Caco-2 (cell line): ENCODE measurements around the gene SSH2. TPM values are rescaled to one million over a fixed set of nuclear protein-coding genes. Genes with fewer than 3 reads are reported as not detected.

ENCODE experiments used
- BruUV-seq: library from RNA; stranded (reverse); fragments of 400-500 nt; replicated peaks from 2 replicates; lab custom pipeline; 2021; lab: Mats Ljungman, UMichigan
- CTCF ChIA-PET: fragments of 300-600 bp; sonication (Branson Sonifier 250); formaldehyde crosslinking; loops from one replicate; lab custom pipeline; 2022; ENCODE audit warnings: antibody characterized with exemption; lab: Charles Lee
- POLR2A ChIA-PET: fragments of 300-600 bp; sonication (Branson Sonifier 250); formaldehyde crosslinking; loops from one replicate; lab custom pipeline; 2022; ENCODE audit warnings: antibody characterized with exemption; lab: Charles Lee
- DNase-seq, 2 experiments: peaks; one replicate each; pipeline versions ENCODE4 v3.0.0 to v3.0.0-alpha.2; 2020 to 2022
- H3K27me3 ChIP-seq: replicated peaks from 2 replicates; pipeline ENCODE4 v1.6.0; 2011; ENCODE audit warnings: low read length; ENCODE audit not compliant: control insufficient read depth, insufficient read depth
- H3K36me3 ChIP-seq: 2 replicates; pipeline ENCODE4 v1.5.1; 2011; ENCODE audit warnings: low read length; ENCODE audit not compliant: control insufficient read depth, insufficient read depth
- H3K4me1 ChIP-seq: fragments of 250-450 bp; sonication (Bioruptor Pico); 2 replicates; pipeline ENCODE4 v1.5.1; 2020; ENCODE audit warnings: mild to moderate bottlenecking
- H3K4me3 ChIP-seq: 2 replicates; pipeline ENCODE4 v1.5.1; 2011; ENCODE audit warnings: low read depth, mild to moderate bottlenecking, control low read depth, low read length
- H3K9me3 ChIP-seq: fragments of 250-450 bp; sonication (Bioruptor Pico); 2 replicates; pipeline ENCODE4 v1.5.1; 2020; ENCODE audit warnings: mild to moderate bottlenecking, moderate library complexity
- H3K27ac Mint-ChIP-seq: one replicate; pipeline ENCODE4 v1.8.0; 2022; ENCODE audit warnings: mixed read lengths; ENCODE audit not compliant: unreplicated experiment
- H3K27me3 Mint-ChIP-seq: one replicate; pipeline ENCODE4 v1.8.0; 2022; ENCODE audit warnings: mixed read lengths; ENCODE audit not compliant: insufficient read depth, unreplicated experiment
- H3K36me3 Mint-ChIP-seq: one replicate; pipeline ENCODE4 v1.8.0; 2022; ENCODE audit warnings: mild to moderate bottlenecking, mixed read lengths; ENCODE audit not compliant: insufficient read depth, unreplicated experiment
- H3K4me1 Mint-ChIP-seq: one replicate; pipeline ENCODE4 v1.8.0; 2022; ENCODE audit warnings: low read depth, mixed read lengths; ENCODE audit not compliant: unreplicated experiment
- H3K4me3 Mint-ChIP-seq: one replicate; pipeline ENCODE4 v1.8.0; 2022; ENCODE audit warnings: mild to moderate bottlenecking, moderate library complexity, mixed read lengths; ENCODE audit not compliant: unreplicated experiment
- H3K9me3 Mint-ChIP-seq: one replicate; pipeline ENCODE4 v1.8.0; 2022; ENCODE audit warnings: mixed read lengths; ENCODE audit not compliant: unreplicated experiment
- intact Hi-C: fragments of 100-400 bp; cut with micrococcal nuclease; formaldehyde crosslinking; loops from one replicate; pipeline ENCODE4 v1.10.0; 2022; ENCODE audit not compliant: unreplicated experiment
- total RNA-seq: library from RNA; stranded (reverse); gene quantifications from 2 replicates; pipeline ENCODE4 v1.2.3, GENCODE V29; 2022
- TF ChIP-seq, protein P1 (sequence below), 2 experiments: fragments of 200-600 bp in 1 of 2; IDR thresholded peaks; 1 replicate in 1 of 2; 2 replicates in 1 of 2; pipeline versions ENCODE4 v1.5.1 to v1.8.0; 2011 to 2022; ENCODE audit warnings: antibody characterized with exemption in 1 of 2, control low read depth in 1 of 2, inconsistent platforms in 1 of 2, low read depth in 1 of 2, low read length in 1 of 2, mild to moderate bottlenecking in 1 of 2, moderate library complexity in 1 of 2; ENCODE audit not compliant: insufficient read depth in 1 of 2, severe bottlenecking in 1 of 2, unreplicated experiment in 1 of 2

The SSH2 gene
- total RNA-seq, 1 experiment from 2014 or later = 48.2 TPM

DNA sequence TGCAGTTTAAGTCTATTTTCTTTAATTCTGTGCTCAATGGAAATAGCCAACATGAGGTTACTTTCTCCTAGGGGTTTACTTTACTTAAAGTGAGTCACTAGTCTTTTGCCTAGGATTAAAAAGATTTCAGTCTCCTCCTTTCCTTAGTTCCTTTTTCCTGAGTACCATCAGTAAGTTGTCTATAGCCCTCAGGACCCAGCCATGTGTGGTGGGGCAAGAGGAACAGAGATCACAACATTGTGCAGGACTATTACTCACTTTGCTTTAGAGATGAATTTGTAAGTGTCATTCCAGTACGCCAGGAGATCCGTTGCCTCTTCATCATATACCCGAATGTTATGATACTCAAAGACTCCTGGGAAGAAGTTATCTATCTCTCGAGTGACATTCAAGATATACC is 279.6 kb downstream of the SSH2 start:
- H3K4me1 Mint-ChIP-seq = no peaks in the 10 kb centered on the region
- no peaks in the 10 kb centered on the region for H3K27me3 ChIP-seq
- no peaks in the 10 kb centered on the region for H3K9me3 ChIP-seq
- ChIA-PET CTCF (interaction anchor here (0.9 kb wide), 1 partner anchor 11 kb away, joined by 3 read pairs; no protein-coding TSS in a partner anchor), POLR2A (no interaction called here)
- H3K4me1 ChIP-seq = 0 out of 2 replicates have a peak, but pooled peaks cover 10% of the 10 kb centered on the region
- no peaks in the 10 kb centered on the region for H3K9me3 Mint-ChIP-seq
- TF ChIP-seq, protein P1, sequence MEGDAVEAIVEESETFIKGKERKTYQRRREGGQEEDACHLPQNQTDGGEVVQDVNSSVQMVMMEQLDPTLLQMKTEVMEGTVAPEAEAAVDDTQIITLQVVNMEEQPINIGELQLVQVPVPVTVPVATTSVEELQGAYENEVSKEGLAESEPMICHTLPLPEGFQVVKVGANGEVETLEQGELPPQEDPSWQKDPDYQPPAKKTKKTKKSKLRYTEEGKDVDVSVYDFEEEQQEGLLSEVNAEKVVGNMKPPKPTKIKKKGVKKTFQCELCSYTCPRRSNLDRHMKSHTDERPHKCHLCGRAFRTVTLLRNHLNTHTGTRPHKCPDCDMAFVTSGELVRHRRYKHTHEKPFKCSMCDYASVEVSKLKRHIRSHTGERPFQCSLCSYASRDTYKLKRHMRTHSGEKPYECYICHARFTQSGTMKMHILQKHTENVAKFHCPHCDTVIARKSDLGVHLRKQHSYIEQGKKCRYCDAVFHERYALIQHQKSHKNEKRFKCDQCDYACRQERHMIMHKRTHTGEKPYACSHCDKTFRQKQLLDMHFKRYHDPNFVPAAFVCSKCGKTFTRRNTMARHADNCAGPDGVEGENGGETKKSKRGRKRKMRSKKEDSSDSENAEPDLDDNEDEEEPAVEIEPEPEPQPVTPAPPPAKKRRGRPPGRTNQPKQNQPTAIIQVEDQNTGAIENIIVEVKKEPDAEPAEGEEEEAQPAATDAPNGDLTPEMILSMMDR (IDR thresholded peaks at IDR 0.05; ENCODE audit: insufficient read depth in 1 of 2, low read depth in 1 of 2, low read length in 1 of 2, severe bottlenecking in 1 of 2, unreplicated experiment in 1 of 2) = no peak
- intact Hi-C loops = no loop called here
- H3K27me3 Mint-ChIP-seq = no peaks in the 10 kb centered on the region
- peaks cover 13% of the 10 kb centered on the region for H3K36me3 Mint-ChIP-seq
- no peak overlapping the region for H3K4me3 Mint-ChIP-seq
- no peak for DNase-seq
- no peak overlapping the region for H3K4me3 ChIP-seq
- H3K27ac Mint-ChIP-seq = no peak overlapping the region
- no peaks in the 10 kb centered on the region for H3K36me3 ChIP-seq
- no TSS peak for BruUV-seq

DNA sequence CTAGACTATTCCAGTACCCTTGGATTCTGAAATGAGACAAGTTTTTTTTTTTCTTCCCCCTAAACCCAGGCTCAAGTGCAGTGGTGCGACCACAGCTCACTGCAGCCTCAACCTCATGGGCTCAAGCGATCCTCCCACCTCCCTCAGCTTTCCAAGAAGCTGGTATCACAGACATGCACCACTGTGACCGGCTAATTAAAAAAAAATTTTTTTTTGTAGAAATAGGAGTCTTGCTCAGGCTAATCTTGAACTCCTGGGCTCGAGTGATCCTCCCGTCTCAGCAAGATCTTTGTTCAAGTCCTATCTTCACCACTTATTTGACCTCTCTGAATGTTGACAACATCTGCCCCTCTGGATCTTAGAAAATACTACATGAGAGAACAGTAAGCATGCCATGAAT is 280.7 kb downstream of the SSH2 start:
- CTCF ChIA-PET = interaction anchor here (0.9 kb wide), 1 partner anchor 10 kb away, joined by 3 read pairs; no protein-coding TSS in a partner anchor
- Histone ChIP-seq H3K27me3 (no peaks in the 10 kb centered on the region), H3K4me3 (no peak overlapping the region), H3K36me3 (no peaks in the 10 kb centered on the region), H3K4me1 (0 out of 2 replicates have a peak, but pooled peaks cover 7% of the 10 kb centered on the region), H3K9me3 (no peaks in the 10 kb centered on the region)
- no peak for DNase-seq
- POLR2A ChIA-PET = no interaction called here
- intact Hi-C loops = no loop called here
- no peaks in the 10 kb centered on the region for H3K4me1 Mint-ChIP-seq
- H3K36me3 Mint-ChIP-seq = peaks cover 16% of the 10 kb centered on the region
- no TSS peak for BruUV-seq
- H3K4me3 Mint-ChIP-seq = no peak overlapping the region
- no peak overlapping the region for H3K27ac Mint-ChIP-seq
- TF ChIP-seq, protein P1 (IDR thresholded peaks at IDR 0.05; ENCODE audit: insufficient read depth in 1 of 2, low read depth in 1 of 2, low read length in 1 of 2, severe bottlenecking in 1 of 2, unreplicated experiment in 1 of 2) = no peak
- H3K27me3 Mint-ChIP-seq = no peaks in the 10 kb centered on the region
- H3K9me3 Mint-ChIP-seq = no peaks in the 10 kb centered on the region

DNA sequence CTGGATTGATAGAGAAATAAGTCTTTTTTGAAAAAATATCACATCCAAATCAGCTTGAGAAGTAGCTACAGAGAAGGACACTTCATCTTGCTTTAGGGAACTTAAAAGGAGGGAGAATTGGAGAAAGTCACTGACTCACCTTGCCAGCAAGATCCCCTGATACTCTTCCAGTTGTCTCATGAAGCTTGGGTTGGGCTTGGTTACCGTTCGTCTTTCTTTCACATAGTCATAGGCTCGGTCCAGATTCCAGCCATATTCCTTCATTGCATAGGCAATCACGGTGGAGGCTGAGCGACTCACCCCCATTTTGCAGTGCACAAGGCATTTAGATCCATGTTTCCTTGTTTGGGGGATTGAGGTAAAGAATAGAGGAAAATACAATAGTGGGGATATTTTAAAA is 282.0 kb downstream of the SSH2 start:
- Histone ChIP-seq H3K36me3 (no peaks in the 10 kb centered on the region), H3K4me1 (peaks cover 6% of the 10 kb centered on the region; the same call in 1 of the 2 replicates), H3K4me3 (no peak overlapping the region), H3K27me3 (no peaks in the 10 kb centered on the region), H3K9me3 (no peaks in the 10 kb centered on the region)
- no peak overlapping the region for H3K4me3 Mint-ChIP-seq
- no peaks in the 10 kb centered on the region for H3K9me3 Mint-ChIP-seq
- H3K36me3 Mint-ChIP-seq = peaks cover 16% of the 10 kb centered on the region
- H3K4me1 Mint-ChIP-seq = no peaks in the 10 kb centered on the region
- ChIA-PET POLR2A (interaction anchor here (0.5 kb wide), 1 partner anchor 113 kb away, joined by 5 read pairs; no protein-coding TSS in a partner anchor), CTCF (interaction anchor here (0.6 kb wide), 1 partner anchor 130 kb away, joined by 3 read pairs; no protein-coding TSS in a partner anchor)
- no peak for DNase-seq
- H3K27me3 Mint-ChIP-seq = no peaks in the 10 kb centered on the region
- no peak overlapping the region for H3K27ac Mint-ChIP-seq
- TF ChIP-seq, protein P1 (IDR thresholded peaks at IDR 0.05; ENCODE audit: insufficient read depth in 1 of 2, low read depth in 1 of 2, low read length in 1 of 2, severe bottlenecking in 1 of 2, unreplicated experiment in 1 of 2) = no peak
- BruUV-seq = no TSS peak
- intact Hi-C loops = no loop called here
